ENCODE data around the gene PLB1.
"Not testable (repeated sequence)": the region's sequence is repeated elsewhere in the genome, so short reads cannot be mapped to it uniquely, and the experiment has no call there.

Gene PLB1

DNA sequence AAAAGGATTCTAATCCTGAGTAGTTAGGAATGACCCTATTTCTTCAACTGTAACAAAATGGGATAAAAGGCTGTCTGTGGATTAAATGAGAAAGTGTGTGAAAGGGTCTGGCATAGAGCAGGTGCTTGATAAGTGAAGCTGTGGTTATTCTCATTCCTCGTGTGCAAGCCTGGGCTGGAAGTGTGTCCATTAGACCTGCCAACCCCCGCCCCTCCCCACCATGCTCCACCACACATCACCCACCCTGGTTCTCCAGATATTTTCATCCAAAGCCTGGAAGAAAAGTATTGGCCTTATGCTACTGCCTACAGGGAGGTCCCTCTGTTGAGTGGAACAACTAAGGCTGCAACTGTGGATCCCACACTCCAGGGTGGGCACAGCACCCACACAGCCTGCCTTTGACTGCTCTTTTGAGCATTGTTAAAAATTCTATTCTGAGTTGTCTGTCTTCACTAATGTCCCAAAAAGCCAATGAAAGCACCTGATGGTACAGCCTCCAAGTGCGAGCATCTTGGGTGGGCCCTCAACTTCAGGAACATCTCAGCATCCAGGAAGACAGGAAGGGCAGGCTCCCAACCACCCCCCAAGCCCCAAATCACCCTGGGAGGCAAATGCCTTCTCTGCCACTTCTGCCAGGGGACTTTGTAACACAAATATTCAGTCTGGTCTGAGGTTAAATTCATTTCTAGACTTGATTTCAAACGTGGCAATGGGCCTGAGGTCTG, 153.0 kb downstream of the PLB1 start:
- no peak for DNase-seq (ENCODE audit: low spot score)

- DNase-seq (ENCODE audit: low spot score): no peak
Measured at GRCh38 chr2:28649481-28650265, 153.8 kb downstream of the PLB1 start.

DNA sequence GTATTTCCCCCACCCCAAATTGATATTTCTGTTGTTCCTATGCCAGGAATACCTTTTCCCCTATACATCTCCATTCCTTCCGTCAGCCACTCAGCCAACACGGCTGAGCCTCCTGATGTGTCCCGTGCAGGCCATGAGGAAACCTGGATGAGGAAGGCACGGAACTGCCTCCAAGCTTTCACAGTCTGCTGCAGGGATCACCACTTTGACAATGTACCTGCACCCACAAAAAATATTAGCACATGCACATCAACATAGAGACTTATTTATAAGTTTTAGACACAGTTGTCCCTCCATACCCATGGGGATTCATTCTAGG, 154.4 kb downstream of the PLB1 start:
- no peak for DNase-seq (ENCODE audit: low spot score)

- peak; percentile 33 for DNase-seq (ENCODE audit: low spot score)
Measured at GRCh38 chr2:28652217-28652616, 156.4 kb downstream of the PLB1 start.

DNA sequence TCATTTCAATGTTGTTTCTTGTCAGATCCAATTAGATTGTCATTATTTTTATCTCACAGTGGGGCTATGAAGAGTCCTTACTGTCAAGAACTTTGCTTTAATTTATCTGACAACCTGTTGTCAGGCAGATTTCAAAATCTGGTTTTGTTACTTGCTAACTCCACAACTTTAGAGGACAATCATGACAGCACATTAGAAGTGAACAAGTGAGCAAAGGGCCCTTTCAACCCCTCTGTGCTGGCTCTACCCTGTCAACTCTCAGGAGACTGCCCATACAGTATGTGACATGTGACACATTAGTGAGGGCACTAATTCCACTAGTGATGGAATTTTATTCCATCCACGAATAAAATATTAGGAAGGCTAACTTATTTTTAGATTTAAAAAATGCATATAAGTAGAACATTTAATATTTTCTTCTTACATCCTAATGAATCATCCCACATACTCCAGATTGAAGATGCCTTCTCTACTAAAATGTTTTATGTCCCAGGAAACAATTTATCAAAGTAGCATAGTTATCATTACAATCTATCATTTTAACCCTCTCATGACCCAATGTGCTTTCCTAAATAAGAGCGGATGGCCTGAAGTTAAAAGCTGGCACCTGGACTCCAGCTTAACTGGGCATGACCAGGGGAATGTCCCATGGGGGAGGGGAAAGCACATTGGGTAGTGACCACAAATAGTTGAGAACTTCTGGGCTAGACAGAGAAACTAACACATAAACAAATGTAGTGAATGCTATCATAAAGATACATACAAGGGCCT, 158.2 kb downstream of the PLB1 start:
- no peak for DNase-seq (ENCODE audit: low spot score)

DNA sequence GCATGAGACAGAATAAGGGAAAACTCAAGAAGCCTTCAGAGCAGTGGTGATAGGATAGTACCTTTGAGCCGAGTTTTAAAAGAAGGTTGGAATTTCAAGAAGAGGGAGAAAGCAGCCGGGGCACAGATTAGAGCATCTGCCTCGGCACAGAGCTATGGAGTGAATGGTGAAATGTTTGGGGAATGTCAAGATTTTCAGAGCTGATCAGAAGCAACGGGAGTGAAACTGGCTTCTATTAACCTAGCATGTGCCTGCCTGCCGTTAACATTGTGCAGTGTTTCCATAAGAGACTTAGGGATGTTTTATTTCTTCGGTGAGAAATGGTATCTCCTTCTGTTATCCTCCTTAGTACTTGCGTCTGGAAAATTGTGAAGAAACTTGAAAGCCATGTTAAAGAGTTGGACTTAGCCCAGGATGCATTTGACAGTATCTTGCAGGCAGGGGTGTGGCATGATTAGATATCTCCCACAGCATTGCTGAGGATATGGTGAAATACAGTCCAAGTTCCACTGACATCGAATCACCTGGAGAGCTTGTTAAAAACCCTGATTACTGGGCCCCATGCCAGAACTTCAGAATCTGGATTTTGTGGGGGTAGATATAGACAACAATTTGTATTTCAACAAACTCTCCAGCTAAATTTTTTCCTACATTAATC, 158.9 kb downstream of the PLB1 start:
- no peak for DNase-seq (ENCODE audit: low spot score)

- no peak for DNase-seq (ENCODE audit: low spot score)
Measured at GRCh38 chr2:28656937-28657615, 161.2 kb downstream of the PLB1 start.

DNA sequence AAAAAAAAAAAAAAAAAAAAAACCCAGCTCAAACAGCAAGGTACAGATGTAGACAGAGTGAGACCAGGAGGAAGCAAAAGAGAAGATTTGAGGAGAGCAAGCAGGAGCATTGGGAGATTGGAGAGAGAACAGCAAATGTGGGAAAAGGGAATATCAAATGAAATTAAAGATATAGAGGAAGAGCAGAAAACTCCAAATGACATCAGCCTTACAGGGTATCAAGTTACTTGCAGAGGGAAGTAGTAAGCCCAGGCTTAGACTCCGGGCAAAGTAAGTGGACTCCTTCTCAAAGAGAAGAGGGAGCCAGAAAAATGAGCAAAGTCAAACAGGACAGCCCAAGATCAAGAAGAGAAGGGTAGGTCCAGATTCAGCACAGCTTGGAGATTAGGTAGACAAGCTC, 162.5 kb downstream of the PLB1 start:
- DNase-seq (ENCODE audit: low spot score): peak; percentile 65

GRCh38 chr2:28659127-28659526, 163.3 kb downstream of the PLB1 start:
- no peak for DNase-seq (ENCODE audit: low spot score)

DNA sequence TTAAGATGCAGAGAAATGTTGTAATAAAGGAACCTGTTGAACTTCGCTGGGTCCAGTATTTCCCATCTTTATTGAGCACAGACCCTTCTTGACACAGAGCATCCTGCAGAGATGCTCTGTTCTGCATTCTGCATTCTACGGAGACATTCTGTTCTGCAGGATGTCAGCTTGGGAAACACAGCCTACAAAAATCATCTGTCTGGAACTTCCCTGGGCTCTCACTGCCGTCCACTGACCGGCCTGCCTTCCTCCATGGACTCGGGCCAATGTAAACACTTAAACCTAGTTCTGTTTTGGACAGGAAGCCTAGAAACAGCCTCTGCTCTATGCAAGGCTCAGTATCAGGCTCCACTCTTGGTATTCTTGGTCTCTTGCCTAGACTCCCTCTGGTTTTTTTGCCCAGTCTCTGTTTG, 165.7 kb downstream of the PLB1 start:
- peak; percentile 61 for DNase-seq (ENCODE audit: low spot score)

GRCh38 chr2:28662044-28662443, 166.2 kb downstream of the PLB1 start:
- no peak for DNase-seq (ENCODE audit: low spot score)

DNA sequence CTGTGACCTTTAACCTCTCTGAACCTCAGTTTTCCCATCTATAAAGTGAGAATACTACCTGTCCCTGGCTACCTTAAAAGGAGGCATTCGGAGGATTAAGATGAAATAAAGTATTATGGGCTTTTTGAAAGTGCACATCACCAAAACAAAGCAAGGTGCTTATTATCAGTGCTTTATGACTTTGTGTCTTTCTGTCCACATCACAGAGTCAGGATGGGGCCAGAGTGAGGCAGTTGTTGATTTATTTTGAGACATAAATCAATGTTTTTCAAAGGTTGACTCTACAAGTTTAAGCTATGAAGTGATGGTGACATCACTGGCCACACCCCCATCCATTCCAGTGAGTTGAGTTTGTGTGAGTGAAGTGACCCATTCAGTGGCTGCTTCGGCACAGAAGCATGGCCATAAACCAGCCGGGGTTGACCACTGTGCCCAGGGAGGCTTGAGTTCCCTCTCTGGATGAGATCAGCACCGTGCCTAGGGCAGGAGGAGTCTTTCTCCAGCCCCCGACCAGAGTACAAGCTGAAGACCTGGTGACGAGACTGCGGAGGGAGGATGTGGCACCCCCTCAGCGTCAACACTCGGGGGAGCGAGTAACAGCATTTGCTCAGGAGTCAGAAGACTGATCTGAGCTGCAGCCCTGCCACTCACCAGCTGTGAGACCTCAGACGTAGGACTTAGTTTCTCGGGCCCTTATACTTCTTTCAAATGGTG, 166.8 kb downstream of the PLB1 start:
- DNase-seq (ENCODE audit: low spot score): peak; percentile 30

- peak; percentile 62 for DNase-seq (ENCODE audit: low spot score)
Measured at GRCh38 chr2:28663359-28663758, 167.5 kb downstream of the PLB1 start.

DNA sequence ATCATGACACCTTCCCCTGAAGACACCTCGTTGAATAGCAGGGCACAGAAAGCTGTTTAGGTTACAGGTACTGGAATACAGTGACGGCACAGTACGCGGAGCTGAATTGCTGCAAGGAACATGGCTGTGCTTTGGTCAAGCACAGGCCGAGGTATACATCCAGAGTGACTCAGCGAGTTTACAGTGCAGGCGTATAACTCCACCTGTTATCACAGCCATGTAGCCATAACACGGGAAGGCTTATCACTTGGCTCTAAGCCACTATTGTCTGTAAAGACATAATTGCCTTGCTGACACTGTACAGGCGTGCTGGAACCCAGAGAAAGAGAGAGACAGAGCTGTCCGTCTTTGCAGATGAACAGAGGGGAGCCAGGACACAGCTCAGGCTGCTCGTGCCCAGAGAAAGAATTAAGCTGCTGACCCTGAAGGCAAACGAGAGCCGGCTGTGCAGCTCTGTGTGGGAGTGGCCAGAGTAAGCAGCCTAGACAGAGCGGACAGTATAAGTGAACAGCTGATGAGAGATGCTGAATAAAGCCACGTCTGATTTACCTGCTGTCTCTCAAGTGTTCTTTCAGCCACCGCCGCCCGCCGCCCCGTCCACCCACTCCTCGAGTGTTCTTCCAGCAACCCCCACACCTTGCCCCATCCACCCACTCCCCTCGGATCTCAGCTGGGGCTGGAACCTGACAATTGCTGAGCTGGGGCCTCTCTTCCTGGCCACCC, 168.4 kb downstream of the PLB1 start:
- no peak for DNase-seq (ENCODE audit: low spot score)

DNA sequence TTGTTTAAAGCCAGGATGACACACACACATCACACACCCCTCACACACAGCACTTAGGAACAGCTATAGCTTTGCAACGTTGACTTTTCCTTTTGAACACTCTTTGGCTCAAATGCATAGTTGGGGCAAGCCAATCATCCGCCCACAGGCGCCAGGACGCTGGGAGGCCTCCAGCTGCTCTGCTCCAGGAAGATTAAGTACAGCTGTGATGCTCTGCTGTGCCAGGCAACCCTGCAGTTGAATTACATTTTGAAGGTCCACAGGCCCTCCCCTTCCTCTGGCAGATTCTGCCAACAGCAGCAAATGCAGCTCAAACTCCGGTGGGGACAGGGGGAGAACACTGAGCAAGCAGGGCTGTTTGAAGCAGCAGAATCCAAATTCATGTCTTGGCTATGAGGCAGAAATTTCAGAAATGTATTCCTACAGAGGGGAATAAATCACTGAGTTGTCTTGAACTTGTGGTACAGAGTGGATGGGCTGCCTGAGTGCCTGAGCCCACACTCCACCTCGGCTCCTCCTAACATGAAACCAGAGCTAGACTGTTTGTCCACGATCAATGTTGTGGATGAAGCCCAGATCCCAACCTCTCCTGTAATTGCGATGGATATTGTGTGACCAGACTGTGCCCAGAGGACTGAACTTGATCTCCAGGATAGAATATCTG, 169.3 kb downstream of the PLB1 start:
- peak; percentile 86 for DNase-seq (ENCODE audit: low spot score)

DNA sequence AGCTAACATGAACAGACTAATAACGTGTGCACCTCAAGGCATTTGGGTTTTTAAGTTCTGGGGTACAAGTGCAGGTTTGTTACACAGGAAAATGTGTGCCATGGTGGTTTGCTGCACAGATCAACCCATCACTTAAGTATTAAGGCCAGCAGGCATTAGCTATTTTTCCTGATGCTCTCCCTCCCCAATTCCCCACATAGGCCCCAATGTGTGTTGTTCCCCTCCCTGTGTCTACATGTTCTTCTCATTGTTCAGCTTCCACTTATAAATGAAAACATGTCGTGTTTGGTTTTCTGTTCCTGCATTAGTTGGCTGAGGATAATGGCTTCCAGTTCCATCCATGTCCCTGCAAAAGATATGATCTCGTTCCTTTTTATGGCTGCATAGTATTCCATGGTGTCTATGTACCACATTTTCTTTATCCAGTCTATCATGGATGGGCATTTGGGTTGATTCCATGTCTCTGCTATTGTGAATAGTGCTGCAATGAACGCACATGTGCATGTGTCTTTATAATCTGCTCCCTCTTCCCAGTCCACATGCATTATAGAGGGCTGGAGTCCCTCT, 170.0 kb downstream of the PLB1 start:
- not testable (repeated sequence) for DNase-seq (ENCODE audit: low spot score)

GRCh38 chr2:28666496-28667184, 170.8 kb downstream of the PLB1 start:
- DNase-seq (ENCODE audit: low spot score): no peak

DNA sequence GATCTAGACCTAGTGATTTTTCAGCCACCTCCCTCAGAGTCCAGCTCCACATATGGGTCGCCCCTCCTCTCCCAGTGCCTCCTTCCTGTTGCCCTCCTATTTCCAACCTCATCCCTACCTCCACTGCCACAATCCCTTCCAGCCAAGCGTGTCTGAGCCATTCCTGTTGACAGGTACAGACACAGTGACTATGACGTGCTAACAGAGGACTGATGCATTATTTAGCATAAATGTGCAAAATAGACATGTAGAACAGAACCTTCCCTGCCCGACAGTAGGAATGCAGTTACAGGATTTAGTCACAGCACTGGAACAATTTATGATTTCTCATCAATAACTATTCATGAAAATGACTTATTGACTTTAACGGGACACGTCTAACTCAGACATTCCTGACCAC, 171.4 kb downstream of the PLB1 start:
- DNase-seq (ENCODE audit: low spot score): no peak

Measured in GM03348 (cell line).